GM20431 (cell line): ENCODE data around the gene KLHL28.
"Not testable (repeated sequence)": the region's sequence is repeated elsewhere in the genome, so short reads cannot be mapped to it uniquely, and the experiment has no call there.

Experiments
- in situ Hi-C: fragments of 300-500 bp; cut with MseI, MboI; formaldehyde crosslinking; loops from one replicate; pipeline ENCODE4 v1.15.0; 2020; ENCODE audit warnings: low sequenced_read_pairs; ENCODE audit not compliant: unreplicated experiment

Gene KLHL28

GRCh38 chr14:44898551-44898950 lies 63.2 kb downstream of the KLHL28 start:
- in situ Hi-C loops: no loop called here

GRCh38 chr14:44897845-44898151 lies 63.9 kb downstream of the KLHL28 start:
- in situ Hi-C loops: no loop called here

- in situ Hi-C loops: no loop called here
Observed at GRCh38 chr14:44897041-44897844, 64.5 kb downstream of the KLHL28 start.

GRCh38 chr14:44896275-44897040 lies 65.3 kb downstream of the KLHL28 start:
- in situ Hi-C loops: no loop called here

GRCh38 chr14:44895716-44896115 lies 66.0 kb downstream of the KLHL28 start:
- in situ Hi-C loops: no loop called here

- in situ Hi-C loops: no loop called here
Observed at GRCh38 chr14:44893535-44893934, 68.2 kb downstream of the KLHL28 start.

- in situ Hi-C loops: not testable (repeated sequence)
Observed at GRCh38 chr14:44891726-44892372, 69.9 kb downstream of the KLHL28 start.

- in situ Hi-C loops: no loop called here
Observed at GRCh38 chr14:44889595-44890471, 71.9 kb downstream of the KLHL28 start.

- in situ Hi-C loops: no loop called here
Observed at GRCh38 chr14:44887596-44887955, 74.2 kb downstream of the KLHL28 start.

GRCh38 chr14:44886860-44887595 lies 74.7 kb downstream of the KLHL28 start:
- in situ Hi-C loops: no loop called here

GRCh38 chr14:44880791-44881190 lies 81.0 kb downstream of the KLHL28 start:
- in situ Hi-C loops: no loop called here
